ENCODE data around the gene ZFP90. TPM values are rescaled to one million over a fixed set of nuclear protein-coding genes. Genes with fewer than 3 reads are reported as not detected.
A peak's percentile ranks its signal among the peaks of the same experiment; 100 is the strongest.
"Not testable (repeated sequence)": the region's sequence is repeated elsewhere in the genome, so short reads cannot be mapped to it uniquely, and the experiment has no call there.

Gene ZFP90
- total RNA-seq, 1 experiment from 2014 or later = 22.6 TPM

DNA sequence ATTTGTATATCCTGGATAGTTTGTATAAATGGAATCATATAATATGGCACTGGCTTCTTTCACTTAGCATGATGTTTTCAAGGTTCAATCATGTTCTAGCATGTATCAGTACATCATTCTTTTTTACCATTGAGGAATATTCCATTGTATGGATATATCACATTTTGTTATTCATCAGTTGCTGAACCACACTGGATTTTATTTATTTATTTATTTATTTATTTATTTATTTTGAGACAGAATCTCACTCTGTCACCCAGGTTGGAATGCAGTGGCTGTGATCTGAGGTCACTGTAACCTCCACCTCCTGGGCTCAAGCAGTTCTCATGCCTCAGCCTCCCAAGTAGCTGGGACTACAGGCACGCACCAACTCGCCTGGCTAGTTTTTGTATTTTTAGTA lies 21.2 kb downstream of the ZFP90 start:
- DNase-seq (ENCODE audit: low read depth); in situ Hi-C loops (cut with HindIII; ENCODE audit: low pct_unique_long_range_greater_than_20kb, low sequenced_read_pairs): not testable (repeated sequence)

- DNase-seq (ENCODE audit: low read depth) = peak; percentile 19
- in situ Hi-C loops (cut with HindIII; ENCODE audit: low pct_unique_long_range_greater_than_20kb, low sequenced_read_pairs) = no loop called here
Measured at GRCh38 chr16:68563631-68564381, 24.7 kb downstream of the ZFP90 start.

DNA sequence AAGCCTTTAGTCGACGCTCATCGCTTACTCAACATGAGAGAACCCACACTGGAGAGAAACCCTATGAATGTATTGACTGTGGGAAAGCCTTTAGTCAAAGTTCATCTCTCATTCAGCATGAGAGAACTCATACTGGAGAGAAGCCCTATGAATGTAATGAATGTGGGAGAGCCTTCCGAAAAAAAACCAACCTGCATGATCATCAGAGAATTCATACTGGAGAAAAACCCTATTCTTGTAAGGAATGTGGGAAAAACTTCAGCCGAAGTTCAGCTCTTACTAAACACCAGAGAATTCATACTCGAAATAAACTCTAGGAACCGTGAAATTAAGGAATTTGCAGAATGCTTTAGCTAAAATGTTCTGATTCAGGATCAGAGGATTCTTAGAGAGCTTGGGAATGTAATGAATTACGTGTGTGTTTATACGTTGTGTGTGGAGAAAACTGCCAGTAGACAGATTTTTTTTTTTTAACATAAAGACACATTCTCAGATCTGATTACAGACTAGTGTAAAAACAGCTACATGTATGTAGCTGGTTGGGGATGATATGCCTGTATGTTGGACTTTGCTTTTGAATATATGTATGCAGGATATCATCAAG lies 25.4 kb downstream of the ZFP90 start:
- DNase-seq (ENCODE audit: low read depth) = peak; percentile 42
- in situ Hi-C loops (cut with HindIII; ENCODE audit: low pct_unique_long_range_greater_than_20kb, low sequenced_read_pairs) = no loop called here

GRCh38 chr16:68574479-68574878 lies 35.4 kb downstream of the ZFP90 start:
- DNase-seq (ENCODE audit: low read depth) = no peak
- in situ Hi-C loops (cut with HindIII; ENCODE audit: low pct_unique_long_range_greater_than_20kb, low sequenced_read_pairs) = no loop called here

GRCh38 chr16:68575082-68575481 lies 36.0 kb downstream of the ZFP90 start:
- in situ Hi-C loops (cut with HindIII; ENCODE audit: low pct_unique_long_range_greater_than_20kb, low sequenced_read_pairs) = no loop called here
- DNase-seq (ENCODE audit: low read depth) = no peak

DNA sequence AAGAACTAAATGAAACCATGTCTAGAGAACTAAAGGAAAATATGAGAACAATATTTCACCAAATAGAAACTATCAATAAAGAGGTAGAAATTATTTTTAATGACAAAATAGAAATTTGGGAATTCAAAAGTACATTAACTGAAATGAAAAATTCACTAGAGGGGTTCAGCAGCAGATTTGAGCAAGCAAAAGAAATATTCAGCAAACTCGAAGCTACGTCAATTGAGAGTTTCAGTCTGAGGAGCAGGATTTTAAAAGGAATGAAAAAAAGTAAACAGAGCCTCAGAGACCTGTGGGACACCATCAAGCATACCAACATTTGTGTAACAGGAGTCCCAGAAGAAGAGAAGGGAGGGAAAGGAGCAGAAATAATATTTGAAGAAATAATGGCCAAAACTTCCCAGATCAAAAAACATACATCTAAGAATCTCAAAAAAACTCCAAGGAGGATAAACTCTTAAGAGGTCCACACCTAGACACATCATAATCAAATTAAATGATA lies 38.3 kb downstream of the ZFP90 start:
- DNase-seq (ENCODE audit: low read depth) = no peak
- in situ Hi-C loops (cut with HindIII; ENCODE audit: low pct_unique_long_range_greater_than_20kb, low sequenced_read_pairs) = no loop called here

GRCh38 chr16:68590201-68590994 lies 51.3 kb downstream of the ZFP90 start:
- no peak for DNase-seq (ENCODE audit: low read depth)
- in situ Hi-C loops (cut with HindIII; ENCODE audit: low pct_unique_long_range_greater_than_20kb, low sequenced_read_pairs) = no loop called here

- in situ Hi-C loops (cut with HindIII; ENCODE audit: low pct_unique_long_range_greater_than_20kb, low sequenced_read_pairs) = no loop called here
- no peak for DNase-seq (ENCODE audit: low read depth)
Measured at GRCh38 chr16:68592466-68593337, 53.6 kb downstream of the ZFP90 start.

GRCh38 chr16:68596266-68596665 lies 57.2 kb downstream of the ZFP90 start:
- DNase-seq (ENCODE audit: low read depth) = no peak
- in situ Hi-C loops (cut with HindIII; ENCODE audit: low pct_unique_long_range_greater_than_20kb, low sequenced_read_pairs) = no loop called here

DNA sequence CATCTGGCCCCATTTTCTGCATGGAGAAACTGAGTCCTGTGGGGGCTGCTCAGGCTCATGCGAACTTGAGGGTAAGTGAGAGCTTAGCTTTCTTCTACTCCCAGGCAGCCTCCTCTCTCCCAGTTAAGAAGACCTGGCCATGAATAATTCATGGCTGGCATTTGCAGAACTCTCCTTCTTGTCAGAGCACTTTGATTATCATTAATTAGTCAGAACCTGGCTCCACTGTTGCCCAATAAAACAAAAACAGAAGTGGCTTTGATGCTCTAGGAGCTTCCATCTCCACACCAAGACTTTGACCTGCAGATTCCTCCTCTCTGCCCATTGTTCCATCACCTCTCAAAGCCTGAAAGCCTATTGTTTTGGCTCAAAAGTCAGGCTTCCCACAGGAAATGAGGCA lies 60.5 kb downstream of the ZFP90 start:
- in situ Hi-C loops (cut with HindIII; ENCODE audit: low pct_unique_long_range_greater_than_20kb, low sequenced_read_pairs) = no loop called here
- DNase-seq (ENCODE audit: low read depth) = no peak

DNA sequence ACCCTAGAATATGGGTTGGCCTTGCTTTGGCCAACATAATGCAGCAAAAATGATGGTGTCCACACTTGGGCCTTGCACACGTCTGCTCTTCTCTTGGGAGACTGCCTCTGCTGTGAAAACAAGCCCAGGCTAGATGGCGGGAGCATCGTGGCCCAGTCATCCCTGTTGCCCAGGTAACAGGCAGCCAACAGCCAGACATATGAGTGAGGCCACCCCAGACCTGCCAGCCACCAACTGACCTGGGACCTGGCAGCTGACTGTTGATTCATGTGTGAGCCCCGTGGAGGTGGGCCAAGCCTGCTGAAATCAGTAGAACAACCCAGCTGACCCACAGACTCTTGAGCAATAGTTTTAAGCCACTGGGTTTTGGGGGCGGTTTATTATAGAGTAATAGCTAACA lies 66.7 kb downstream of the ZFP90 start:
- no peak for DNase-seq (ENCODE audit: low read depth)
- in situ Hi-C loops (cut with HindIII; ENCODE audit: low pct_unique_long_range_greater_than_20kb, low sequenced_read_pairs) = no loop called here

DNA sequence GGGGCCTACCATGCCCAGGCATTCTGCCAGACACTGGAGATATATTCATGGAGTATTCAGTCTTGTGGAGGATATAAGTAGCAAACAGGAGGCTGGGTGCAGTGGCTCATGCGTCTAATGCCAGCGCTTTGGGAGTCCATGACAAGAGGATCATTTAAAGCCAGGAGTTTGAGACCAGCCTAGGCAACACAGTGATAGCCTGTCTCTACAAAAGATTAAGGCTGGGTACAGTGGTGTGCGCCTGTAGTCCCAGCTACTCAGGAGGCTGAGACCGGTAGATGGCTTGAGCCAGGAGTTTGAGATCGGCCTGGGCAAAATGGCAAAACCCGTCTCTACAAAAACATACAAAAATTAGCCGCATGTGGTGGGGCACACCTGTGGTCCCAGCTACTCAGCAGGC lies 68.4 kb downstream of the ZFP90 start:
- in situ Hi-C loops (cut with HindIII; ENCODE audit: low pct_unique_long_range_greater_than_20kb, low sequenced_read_pairs) = no loop called here
- no peak for DNase-seq (ENCODE audit: low read depth)

- in situ Hi-C loops (cut with HindIII; ENCODE audit: low pct_unique_long_range_greater_than_20kb, low sequenced_read_pairs) = no loop called here
- DNase-seq (ENCODE audit: low read depth) = no peak
Measured at GRCh38 chr16:68608330-68608729, 69.2 kb downstream of the ZFP90 start.

DNA sequence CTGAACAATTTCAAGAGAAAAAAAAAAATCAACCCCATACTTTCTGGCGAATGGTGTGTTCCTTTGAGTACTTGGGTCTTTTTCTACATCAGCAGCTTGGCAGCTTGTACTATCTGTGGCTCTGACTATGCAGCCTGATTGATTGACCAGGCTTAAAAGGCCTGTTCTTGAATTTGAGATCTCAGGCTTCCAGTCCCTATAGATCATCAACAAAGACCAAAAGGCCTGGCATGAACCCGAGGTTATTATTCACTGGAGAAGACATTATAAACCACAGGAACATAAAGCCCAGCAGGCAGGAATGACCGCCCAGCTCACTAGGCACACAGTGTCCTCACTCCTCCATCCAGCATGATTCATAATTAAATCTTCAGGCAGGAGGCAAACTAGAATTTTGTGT lies 73.9 kb downstream of the ZFP90 start:
- in situ Hi-C loops (cut with HindIII; ENCODE audit: low pct_unique_long_range_greater_than_20kb, low sequenced_read_pairs) = no loop called here
- DNase-seq (ENCODE audit: low read depth) = no peak

DNA sequence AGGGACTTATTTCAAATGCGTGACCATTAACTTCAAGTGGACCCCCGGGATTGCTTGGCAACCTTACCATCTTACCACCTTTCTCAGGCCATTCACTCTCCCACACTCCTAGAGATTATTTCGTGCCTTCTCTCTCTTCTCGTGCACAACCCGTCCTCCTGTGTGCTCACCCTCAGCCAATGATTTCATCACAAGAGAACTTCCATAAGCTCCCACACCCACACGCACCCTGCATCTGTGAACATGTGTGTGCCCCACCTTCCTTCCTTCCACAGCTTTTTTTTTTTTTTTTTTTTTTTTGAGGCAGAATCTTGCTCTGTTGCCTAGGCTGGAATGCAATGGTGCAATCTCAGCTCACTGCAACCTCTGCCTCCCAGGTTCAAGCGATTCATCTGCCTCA lies 78.6 kb downstream of the ZFP90 start:
- DNase-seq (ENCODE audit: low read depth) = no peak
- in situ Hi-C loops (cut with HindIII; ENCODE audit: low pct_unique_long_range_greater_than_20kb, low sequenced_read_pairs) = no loop called here
